SK-N-MC (cell line): Measurements from ENCODE around the gene TXNIP.
"Not testable (repeated sequence)": the region's sequence is repeated elsewhere in the genome, so short reads cannot be mapped to it uniquely, and the experiment has no call there.

ENCODE experiments used
- DNase-seq: peaks from one replicate; pipeline ENCODE4 v3.0.0-alpha.2; 2011; ENCODE audit warnings: low read depth, low spot score
- H3K27ac ChIP-seq: fragments of 200-600 bp; sonication (generic); 2 replicates; pipeline ENCODE4 v1.5.1; 2016; ENCODE audit warnings: mixed run types
- H3K36me3 ChIP-seq: fragments of 200-600 bp; sonication (generic); 2 replicates; pipeline ENCODE4 v1.6.1; 2017; ENCODE audit warnings: antibody characterized with exemption, low read length, mixed read lengths; ENCODE audit not compliant: insufficient read depth
- H3K4me3 ChIP-seq: fragments of 200-600 bp; sonication (generic); 2 replicates; pipeline ENCODE4 v1.5.1; 2016
- H3K9ac ChIP-seq: fragments of 200-600 bp; sonication (generic); 2 replicates; pipeline ENCODE4 v1.8.0; 2017; ENCODE audit warnings: mixed run types, mixed read lengths; ENCODE audit not compliant: insufficient read length
- H3K9me3 ChIP-seq: fragments of 200-600 bp; sonication (generic); 2 replicates; pipeline ENCODE4 v1.6.1; 2017; ENCODE audit warnings: low read depth, mild to moderate bottlenecking, antibody characterized with exemption, low read length, moderate library complexity, mixed read lengths
- EZH2 ChIP-seq: fragments of 200-600 bp; sonication (generic); IDR thresholded peaks from one replicate; pipeline ENCODE4 v1.6.1; 2017; ENCODE audit warnings: antibody characterized with exemption
- FOXP2 ChIP-seq: optimal IDR thresholded peaks from 2 replicates; pipeline ENCODE3; 2011; ENCODE audit warnings: mild to moderate bottlenecking, moderate library complexity; ENCODE audit not compliant: insufficient read depth; ENCODE audit errors: extremely low read length, control extremely low read depth
- POLR2AphosphoS5 ChIP-seq: IDR thresholded peaks from 2 replicates; pipeline ENCODE4 v1.6.1; 2012; ENCODE audit warnings: mild to moderate bottlenecking, low read depth, low read length, borderline replicate concordance

Gene TXNIP

DNA sequence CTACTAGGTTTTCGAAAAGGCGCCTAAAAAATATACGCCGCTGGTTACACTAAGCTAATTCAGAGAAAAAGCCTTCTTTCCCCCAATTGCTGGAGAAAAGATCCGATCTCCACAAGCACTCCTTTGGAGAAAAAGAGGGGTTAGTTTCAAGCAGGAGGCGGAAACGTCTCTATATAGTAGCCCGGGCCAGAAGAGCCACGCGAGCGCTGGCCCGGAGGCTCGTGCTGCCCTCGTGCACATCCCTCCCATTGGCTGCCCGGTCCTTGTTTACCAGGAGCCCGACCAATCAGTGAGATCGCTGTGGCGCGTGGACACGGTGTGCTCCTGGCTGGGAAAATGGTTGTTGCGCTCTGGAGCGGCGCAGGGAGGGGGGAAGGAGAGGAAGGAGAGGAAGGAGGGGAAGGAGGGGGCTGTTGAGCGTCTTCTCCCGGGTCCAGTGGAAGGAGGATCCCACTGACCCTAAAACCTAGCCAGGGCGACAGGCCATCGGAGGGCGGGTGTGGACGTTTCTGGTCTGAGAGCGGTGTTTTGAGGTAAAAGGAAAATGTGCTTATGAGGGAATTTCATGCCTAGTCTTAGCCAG, at the start of gene TXNIP:
Gene TXNIP (minus strand): TSS at position 147 of the 583 bp plus-strand sequence. CDS start 313 bp downstream, outside the sequence.
- Histone ChIP-seq H3K36me3 (peaks cover 3% of the 10 kb centered on the region; the same call in 1 of the 2 replicates), H3K27ac (no peak within 1 kb of the TSS), H3K9me3 (no peaks in the 10 kb centered on the region), H3K4me3 (peak within 1 kb of the TSS; percentile 86), H3K9ac (peak within 1 kb of the TSS; percentile 58)
- peak; percentile 44 for DNase-seq
- peak; percentile 97 for TF ChIP-seq POLR2AphosphoS5
- no peak for TF ChIP-seq EZH2
- TF ChIP-seq FOXP2: peak; percentile 72

DNA sequence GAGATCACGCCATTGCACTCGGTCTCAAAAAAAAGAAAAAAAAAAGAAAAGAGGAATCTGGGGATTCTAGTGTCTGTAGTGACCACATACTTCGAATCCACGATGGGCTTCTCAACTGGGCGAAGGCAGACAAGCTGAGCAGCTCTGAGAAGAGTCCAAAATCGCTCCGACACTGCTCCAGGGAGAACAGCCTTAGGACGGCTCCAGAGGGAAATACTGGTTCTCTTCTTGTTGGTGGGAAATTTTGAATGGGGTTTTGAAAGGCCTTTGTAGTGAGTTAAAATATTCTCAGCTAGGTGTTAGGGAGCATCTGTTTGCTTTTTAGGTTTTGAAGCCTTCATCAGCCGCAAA, 43.4 kb upstream of the TXNIP start:
- DNase-seq: no peak
- H3K36me3 ChIP-seq: no peaks in the 10 kb centered on the region
- H3K9ac ChIP-seq: no peak overlapping the region
- TF ChIP-seq POLR2AphosphoS5: no peak
- TF ChIP-seq EZH2: no peak
- TF ChIP-seq FOXP2: no peak
- no peak overlapping the region for H3K4me3 ChIP-seq
- H3K9me3 ChIP-seq: no peaks in the 10 kb centered on the region
- peak overlapping the region; percentile 30; the same call in 1 of the 2 replicates for H3K27ac ChIP-seq

DNA sequence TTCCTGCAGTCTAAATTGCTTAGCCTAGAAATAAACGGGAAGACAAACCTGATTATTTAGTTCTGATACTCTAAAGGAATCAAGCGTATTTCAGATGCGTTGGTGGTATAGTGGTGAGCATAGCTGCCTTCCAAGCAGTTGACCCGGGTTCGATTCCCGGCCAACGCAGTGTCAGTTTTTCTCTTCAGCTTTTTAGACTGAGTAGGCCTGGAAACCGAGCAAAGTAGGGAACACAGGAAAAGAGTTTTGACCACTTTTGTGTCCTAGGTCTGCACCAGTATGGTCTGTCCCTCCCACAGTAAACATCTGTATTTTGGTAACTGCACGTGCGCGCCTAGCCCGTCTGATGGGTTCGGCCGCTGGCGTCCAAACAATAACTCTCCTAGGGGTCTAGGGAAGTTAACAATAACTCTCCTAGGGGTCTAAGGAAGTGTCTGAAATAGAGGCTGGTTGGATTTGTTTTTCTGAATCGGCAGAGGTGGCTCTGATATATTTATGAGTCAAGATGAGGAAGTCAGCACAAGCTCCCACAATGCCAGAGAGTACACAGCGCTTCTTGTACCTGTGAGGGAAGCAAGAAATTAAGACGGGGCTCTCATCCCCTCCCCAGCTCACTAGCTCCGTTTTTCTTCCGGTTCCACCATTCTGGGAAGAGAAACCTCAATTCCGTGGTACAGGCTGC, 40.7 kb upstream of the TXNIP start:
- Histone ChIP-seq H3K27ac (peak overlapping the region; percentile 94), H3K9ac (peak overlapping the region; percentile 95), H3K4me3 (peak overlapping the region; percentile 82), H3K9me3 (no peaks in the 10 kb centered on the region), H3K36me3 (no peaks in the 10 kb centered on the region)
- TF ChIP-seq POLR2AphosphoS5: no peak; the same call in 1 of the 2 replicates
- peak; percentile 94 for DNase-seq

GRCh38 chr1:146036241-146036964, 40.0 kb upstream of the TXNIP start:
- no peak for DNase-seq
- H3K36me3 ChIP-seq: no peaks in the 10 kb centered on the region
- TF ChIP-seq FOXP2: no peak
- TF ChIP-seq EZH2: no peak
- TF ChIP-seq POLR2AphosphoS5: no peak
- no peaks in the 10 kb centered on the region for H3K9me3 ChIP-seq
- peak overlapping the region; percentile 50; the same call in 1 of the 2 replicates for H3K27ac ChIP-seq
- H3K9ac ChIP-seq: peak overlapping the region; percentile 63
- H3K4me3 ChIP-seq: peak overlapping the region; percentile 82

DNA sequence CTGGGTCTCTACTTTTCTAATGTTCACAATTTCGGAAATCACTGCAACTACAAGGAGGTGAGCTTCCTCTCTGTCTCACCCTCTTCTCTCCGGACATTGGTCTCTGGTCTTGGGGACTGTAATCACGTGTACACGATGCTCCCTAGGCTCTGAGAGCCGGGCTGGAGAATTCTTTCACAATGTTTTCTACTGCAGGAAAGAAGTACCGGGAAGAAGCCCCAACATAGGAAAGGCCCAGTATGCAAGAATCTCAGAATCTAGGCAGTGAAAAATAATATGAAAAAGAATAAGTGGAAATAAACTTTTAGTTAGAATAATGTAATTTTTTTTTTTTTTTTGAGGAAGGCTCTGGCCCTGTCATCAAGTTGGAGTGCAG, 38.7 kb upstream of the TXNIP start:
- Histone ChIP-seq H3K27ac (peak overlapping the region; percentile 87), H3K9ac (peak overlapping the region; percentile 74), H3K4me3 (peak overlapping the region; percentile 82), H3K36me3 (no peaks in the 10 kb centered on the region), H3K9me3 (no peaks in the 10 kb centered on the region)
- DNase-seq: no peak
- no peak for TF ChIP-seq EZH2
- no peak for TF ChIP-seq POLR2AphosphoS5
- no peak for TF ChIP-seq FOXP2

GRCh38 chr1:146032631-146033219, 36.3 kb upstream of the TXNIP start:
- no peak overlapping the region for H3K27ac ChIP-seq
- no peak overlapping the region for H3K9ac ChIP-seq
- DNase-seq: no peak
- no peaks in the 10 kb centered on the region for H3K36me3 ChIP-seq
- H3K9me3 ChIP-seq: no peaks in the 10 kb centered on the region
- TF ChIP-seq POLR2AphosphoS5 (no peak), EZH2 (no peak), FOXP2 (no peak)
- no peak overlapping the region for H3K4me3 ChIP-seq

DNA sequence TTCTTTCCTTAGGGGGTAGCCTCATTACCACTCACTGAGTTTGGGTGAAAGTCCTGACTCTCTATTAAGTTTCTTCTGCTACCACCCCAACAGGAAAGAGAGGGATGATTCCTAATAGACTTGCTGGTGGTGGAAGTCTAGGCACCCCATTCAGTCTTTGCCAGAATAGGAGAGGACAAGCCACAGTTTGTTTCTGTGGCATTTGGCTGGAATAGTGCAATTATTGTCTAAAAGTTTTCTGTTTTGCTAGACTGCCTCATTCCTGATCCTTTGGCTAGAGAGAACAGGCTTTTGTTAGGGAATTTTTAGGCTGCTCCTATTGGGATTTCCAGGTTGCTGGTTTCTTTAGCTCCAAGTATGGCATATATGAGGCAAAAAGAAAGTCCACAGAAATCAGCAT, 35.1 kb upstream of the TXNIP start:
- no peak for DNase-seq
- Histone ChIP-seq H3K4me3 (no peak overlapping the region), H3K9me3 (no peaks in the 10 kb centered on the region), H3K27ac (no peak overlapping the region), H3K9ac (no peak overlapping the region), H3K36me3 (no peaks in the 10 kb centered on the region)
- TF ChIP-seq EZH2 (no peak), POLR2AphosphoS5 (no peak), FOXP2 (no peak)

DNA sequence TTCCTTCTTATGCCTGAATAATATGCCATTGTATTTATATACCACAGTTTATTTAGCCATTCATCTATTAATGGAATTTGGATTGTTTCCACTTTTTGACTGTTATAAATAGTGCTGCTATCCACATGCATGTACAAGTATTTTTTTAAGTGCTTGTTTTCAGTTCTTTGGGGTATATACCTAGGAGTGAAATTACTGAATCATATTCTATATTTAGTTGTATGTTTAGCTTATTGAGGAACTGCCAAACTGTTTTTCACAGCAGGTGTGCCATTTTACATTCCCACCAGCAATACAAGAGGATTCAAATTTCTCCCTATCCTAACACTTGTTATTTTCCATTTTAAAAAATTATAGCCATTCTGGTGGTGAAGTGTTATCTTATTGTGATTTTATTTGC, 32.7 kb upstream of the TXNIP start:
- no peak for TF ChIP-seq POLR2AphosphoS5
- TF ChIP-seq FOXP2: no peak
- no peak for TF ChIP-seq EZH2
- Histone ChIP-seq H3K27ac (no peak overlapping the region), H3K9ac (no peak overlapping the region), H3K9me3 (no peaks in the 10 kb centered on the region), H3K36me3 (no peaks in the 10 kb centered on the region), H3K4me3 (no peak overlapping the region)
- no peak for DNase-seq

GRCh38 chr1:146026650-146027049, 30.3 kb upstream of the TXNIP start:
- H3K4me3 ChIP-seq, H3K36me3 ChIP-seq, DNase-seq, H3K27ac ChIP-seq, H3K9ac ChIP-seq, H3K9me3 ChIP-seq: not testable (repeated sequence)

- H3K9ac ChIP-seq, H3K4me3 ChIP-seq, DNase-seq, H3K27ac ChIP-seq, H3K9me3 ChIP-seq, H3K36me3 ChIP-seq: not testable (repeated sequence)
These were observed 29.6 kb upstream of the TXNIP start for GRCh38 chr1:146025787-146026495.
